Body of pancreas (tissue), 4 donors: Measurements from ENCODE around the gene SGCD. TPM values are rescaled to one million over a fixed set of nuclear protein-coding genes. Genes with fewer than 3 reads are reported as not detected.

Experiments used
- ATAC-seq: fragments of 150-250 bp; one replicate; pipeline ENCODE4 v1.9.1; 2016
- DNase-seq, 4 donors: peaks; one replicate each; pipeline ENCODE4 v3.0.0-alpha.2; 2019
- H3K27ac ChIP-seq, 4 donors: fragments of 200-600 bp; sonication (generic); 1 replicate in 3 of 4; 2 replicates in 1 of 4; pipeline versions ENCODE4 v1.5.1 to v1.6.1; 2016 to 2019; ENCODE audit warnings: mild to moderate bottlenecking in 1 of 4, mixed read lengths in 1 of 4, moderate library complexity in 1 of 4
- H3K27me3 ChIP-seq, 2 donors: fragments of 200-600 bp; sonication (generic); one replicate each; pipeline ENCODE4 v1.6.0; 2016; ENCODE audit warnings: mild to moderate bottlenecking in 1 of 2
- H3K36me3 ChIP-seq, 2 donors: fragments of 200-600 bp; sonication (generic); replicated peaks in 1 of 2; 2 replicates each; pipeline ENCODE4 v1.5.1; 2016; ENCODE audit warnings: low read depth in 2 of 2; ENCODE audit not compliant: insufficient read depth in 1 of 2
- H3K4me1 ChIP-seq: fragments of 200-600 bp; sonication (generic); one replicate; pipeline ENCODE4 v1.6.0; 2016
- H3K4me3 ChIP-seq, 2 donors: fragments of 200-600 bp; sonication (generic); 1 replicate in 1 of 2; 2 replicates in 1 of 2; pipeline ENCODE4 v1.5.1; 2016 to 2019
- H3K9me3 ChIP-seq, 3 donors: fragments of 200-600 bp; sonication (generic); 1 replicate in 2 of 3; 2 replicates in 1 of 3; pipeline ENCODE4 v1.5.1; 2016
- CTCF ChIP-seq, 7 experiments: fragments of 450-650 bp in 4 of 7; fragments of 200-600 bp in 3 of 7; sonication (generic) in 3 of 7; IDR thresholded peaks; one replicate each; pipeline ENCODE4 v1.5.1; 2016 to 2019; ENCODE audit warnings: antibody characterized with exemption in 7 of 7
- POLR2A ChIP-seq, 3 donors: fragments of 450-650 bp; IDR thresholded peaks; one replicate each; pipeline ENCODE4 v1.6.1; 2016; ENCODE audit warnings: antibody characterized with exemption in 3 of 3, mild to moderate bottlenecking in 2 of 3
- WGBS, 2 donors: methylation state at CpG; one replicate each; pipeline ENCODE4 v1.1.5; 2017; 5-methylcytosine and 5-hydroxymethylcytosine counted together
- intact Hi-C: fragments of 100-400 bp; cut with DNase I; formaldehyde crosslinking; loops from one replicate; pipeline ENCODE4 v1.15.1; 2023
- total RNA-seq, 2 donors: library from RNA; depleted of rRNA; stranded (reverse); fragments of >200 nt; gene quantifications; one replicate each; pipeline ENCODE4 v1.1.0, GENCODE V29; 2016

Gene SGCD
- total RNA-seq, 2 donors from 2014 or later: 0.66 to 2.6 TPM

- 59 to 61% methylated on average over 4 of the region's 4 CpGs for WGBS, 2 donors
- no peaks in the 10 kb centered on the region for H3K27me3 ChIP-seq
- H3K4me1 ChIP-seq: no peaks in the 10 kb centered on the region
- ATAC-seq (no peak), DNase-seq (no peak)
- H3K36me3 ChIP-seq: no peaks in the 10 kb centered on the region
- intact Hi-C loops: no loop called here
- no peak overlapping the region for H3K4me3 ChIP-seq
- no peak for TF ChIP-seq POLR2A (IDR thresholded peaks at IDR 0.05)
- no peak for TF ChIP-seq CTCF (IDR thresholded peaks at IDR 0.05)
- H3K27ac ChIP-seq: no peak overlapping the region
- H3K9me3 ChIP-seq: no peaks in the 10 kb centered on the region
Observed at GRCh38 chr5:156401804-156402203, 74.8 kb downstream of the SGCD start.

GRCh38 chr5:156402387-156402921, 75.5 kb downstream of the SGCD start:
- TF ChIP-seq CTCF (IDR thresholded peaks at IDR 0.05): no peak
- TF ChIP-seq POLR2A (IDR thresholded peaks at IDR 0.05): no peak
- H3K4me3 ChIP-seq: no peak overlapping the region
- 68 to 75% methylated on average over 8 of the region's 8 CpGs for WGBS, 2 donors
- no peaks in the 10 kb centered on the region for H3K9me3 ChIP-seq
- H3K27me3 ChIP-seq: no peaks in the 10 kb centered on the region
- no peaks in the 10 kb centered on the region for H3K4me1 ChIP-seq
- H3K36me3 ChIP-seq: no peaks in the 10 kb centered on the region
- no peak overlapping the region for H3K27ac ChIP-seq
- ATAC-seq (no peak), DNase-seq (no peak)
- intact Hi-C loops: no loop called here

- no peak for ATAC-seq
Observed at GRCh38 chr5:156405988-156406387, 79.0 kb downstream of the SGCD start.

GRCh38 chr5:156407251-156407650, 80.3 kb downstream of the SGCD start:
- H3K27me3 ChIP-seq: no peaks in the 10 kb centered on the region
- H3K27ac ChIP-seq: no peak overlapping the region
- DNase-seq: no peak
- no peak for ATAC-seq
- H3K4me1 ChIP-seq: no peaks in the 10 kb centered on the region
- TF ChIP-seq CTCF (IDR thresholded peaks at IDR 0.05) (no peak), POLR2A (IDR thresholded peaks at IDR 0.05) (no peak)
- H3K36me3 ChIP-seq: no peaks in the 10 kb centered on the region
- H3K4me3 ChIP-seq: no peak overlapping the region
- 71 to 81% methylated on average over 3 of the region's 3 CpGs for WGBS, 2 donors
- intact Hi-C loops: no loop called here
- H3K9me3 ChIP-seq: no peaks in the 10 kb centered on the region

More at GRCh38 chr5:156405988-156406387, 79.0 kb downstream of the SGCD start:
- H3K9me3 ChIP-seq: no peaks in the 10 kb centered on the region
- no peak for DNase-seq
- WGBS, 2 donors: 50 to 53% methylated on average over 3 of the region's 3 CpGs
- no peaks in the 10 kb centered on the region for H3K36me3 ChIP-seq
- no peaks in the 10 kb centered on the region for H3K4me1 ChIP-seq
- no peak overlapping the region for H3K4me3 ChIP-seq
- H3K27me3 ChIP-seq: no peaks in the 10 kb centered on the region
- H3K27ac ChIP-seq: no peak overlapping the region
- intact Hi-C loops: no loop called here
- TF ChIP-seq POLR2A (IDR thresholded peaks at IDR 0.05): no peak
- TF ChIP-seq CTCF (IDR thresholded peaks at IDR 0.05): no peak

- TF ChIP-seq CTCF (IDR thresholded peaks at IDR 0.05) (no peak), POLR2A (IDR thresholded peaks at IDR 0.05) (no peak)
- DNase-seq (no peak), ATAC-seq (no peak)
- intact Hi-C loops: no loop called here
- Histone ChIP-seq H3K27ac (no peak overlapping the region), H3K4me1 (no peaks in the 10 kb centered on the region), H3K27me3 (no peaks in the 10 kb centered on the region), H3K9me3 (no peaks in the 10 kb centered on the region), H3K4me3 (no peak overlapping the region), H3K36me3 (no peaks in the 10 kb centered on the region)
- 62 to 79% methylated on average over 1 of the region's 1 CpG for WGBS, 2 donors
Observed at GRCh38 chr5:156409834-156410233, 82.9 kb downstream of the SGCD start.
